Activated CD8-positive, alpha-beta memory T cell treated with anti-CD3 and anti-CD28 coated beads, Interleukin-2, amount 50 U/mL, for 1 hour (primary cell): ENCODE measurements around the gene OR2T33.
"Not testable (repeated sequence)": the region's sequence is repeated elsewhere in the genome, so short reads cannot be mapped to it uniquely, and the experiment has no call there.

Experiments
- DNase-seq: peaks from one replicate; pipeline ENCODE4 v3.0.0-alpha.2; 2020; ENCODE audit errors: extremely low read depth

The OR2T33 gene, protein sequence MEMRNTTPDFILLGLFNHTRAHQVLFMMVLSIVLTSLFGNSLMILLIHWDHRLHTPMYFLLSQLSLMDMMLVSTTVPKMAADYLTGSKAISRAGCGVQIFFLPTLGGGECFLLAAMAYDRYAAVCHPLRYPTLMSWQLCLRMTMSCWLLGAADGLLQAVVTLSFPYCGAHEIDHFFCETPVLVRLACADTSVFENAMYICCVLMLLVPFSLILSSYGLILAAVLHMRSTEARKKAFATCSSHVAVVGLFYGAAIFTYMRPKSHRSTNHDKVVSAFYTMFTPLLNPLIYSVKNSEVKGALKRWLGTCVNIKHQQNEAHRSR

GRCh38 chr1:248277876-248278275 is at the start of gene OR2T33:
TSS of gene OR2T33 (minus strand) at chr1:248277976. CDS start at chr1:248273814, 4,162 bp downstream.
- DNase-seq: no peak

GRCh38 chr1:248324468-248324867 is 46.7 kb upstream of the OR2T33 start, which contains the start of gene OR2M7:
TSS of gene OR2M7 (minus strand) at chr1:248324568. CDS start at chr1:248324568, 0 bp downstream.
- DNase-seq: no peak

DNA sequence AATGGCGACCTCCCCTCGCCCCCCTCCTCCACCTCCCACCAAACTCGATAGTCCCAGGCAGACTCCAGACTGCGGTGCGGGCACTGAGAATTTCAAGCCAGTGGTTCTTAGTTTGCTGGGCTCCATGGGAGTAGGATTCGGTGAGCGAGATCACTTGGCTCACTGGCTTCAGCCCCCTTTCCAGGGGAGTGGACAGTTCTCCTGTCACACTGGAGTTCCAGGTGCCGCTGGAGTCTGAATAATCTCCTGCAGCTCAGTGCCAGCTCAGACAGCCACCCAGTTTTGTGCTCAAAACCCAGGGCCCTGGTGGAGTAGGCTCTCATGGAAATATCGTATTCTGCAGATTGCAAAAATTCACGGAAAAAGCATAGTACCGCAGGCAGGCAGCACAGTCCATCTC is 39.0 kb upstream of the OR2T33 start:
- DNase-seq: no peak

DNA sequence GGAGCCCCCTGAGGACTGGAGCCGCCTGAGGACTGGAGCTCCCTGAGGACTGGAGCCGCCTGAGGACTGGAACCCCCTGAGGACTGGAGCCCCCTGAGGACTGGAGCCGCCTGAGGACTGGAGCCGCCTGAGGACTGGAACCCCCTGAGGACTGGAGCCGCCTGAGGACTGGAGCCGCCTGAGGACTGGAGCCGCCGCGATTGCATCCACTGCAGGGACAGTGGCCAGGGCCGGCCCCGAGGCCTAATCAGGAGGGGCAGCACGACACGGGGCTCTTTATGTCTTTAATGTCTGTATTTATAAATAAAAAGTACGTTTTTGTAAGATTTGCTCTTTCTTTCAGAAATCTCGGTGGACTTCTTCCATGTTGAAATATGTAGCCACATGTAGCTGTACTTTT is 29.0 kb upstream of the OR2T33 start:
- DNase-seq: not testable (repeated sequence)

- no peak for DNase-seq
Measured at GRCh38 chr1:248306103-248306502, 28.3 kb upstream of the OR2T33 start.

DNA sequence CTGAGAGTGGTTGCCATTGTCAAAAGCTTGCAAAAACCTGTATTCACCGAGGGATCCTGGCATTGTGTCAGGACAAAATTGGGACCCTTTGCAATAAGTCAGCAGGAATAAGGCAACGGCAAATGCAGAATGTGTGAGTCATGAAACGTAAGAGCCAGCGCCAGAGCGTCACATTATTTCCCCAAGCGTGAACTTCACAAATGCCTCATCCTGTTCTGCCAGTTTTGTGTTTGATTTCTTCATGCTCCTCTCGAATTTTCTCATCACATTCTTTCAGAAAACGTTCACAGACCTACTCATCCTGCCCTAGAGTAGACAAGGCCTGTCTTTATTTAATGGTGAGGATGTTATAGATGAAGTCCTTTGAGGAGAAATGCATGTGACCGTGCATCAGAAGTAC is 27.9 kb upstream of the OR2T33 start:
- not testable (repeated sequence) for DNase-seq

DNA sequence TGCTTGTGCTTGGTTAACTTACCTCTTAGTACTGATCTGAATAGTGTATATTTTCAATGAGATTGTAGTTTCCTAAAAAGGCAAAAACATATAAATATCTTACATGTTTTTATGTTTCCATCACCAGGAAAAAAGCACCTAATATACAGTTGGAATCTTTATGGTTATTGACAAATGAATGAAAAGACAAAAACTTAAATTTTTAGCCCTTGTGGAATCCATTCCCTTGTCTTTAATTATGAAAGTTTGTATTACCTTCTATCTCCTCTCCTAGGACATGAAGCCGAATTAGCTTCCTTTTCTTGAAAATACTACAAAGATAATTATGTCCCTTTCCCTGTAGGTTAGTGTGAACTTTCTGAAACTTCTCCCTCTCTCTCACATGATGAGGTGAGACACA is 25.5 kb upstream of the OR2T33 start, which contains the start of gene OR2T12:
OR2T12 (minus strand) TSS at position 101 of the 400 bp plus-strand sequence. CDS start 7,846 bp downstream, outside the sequence.
- no peak for DNase-seq

DNA sequence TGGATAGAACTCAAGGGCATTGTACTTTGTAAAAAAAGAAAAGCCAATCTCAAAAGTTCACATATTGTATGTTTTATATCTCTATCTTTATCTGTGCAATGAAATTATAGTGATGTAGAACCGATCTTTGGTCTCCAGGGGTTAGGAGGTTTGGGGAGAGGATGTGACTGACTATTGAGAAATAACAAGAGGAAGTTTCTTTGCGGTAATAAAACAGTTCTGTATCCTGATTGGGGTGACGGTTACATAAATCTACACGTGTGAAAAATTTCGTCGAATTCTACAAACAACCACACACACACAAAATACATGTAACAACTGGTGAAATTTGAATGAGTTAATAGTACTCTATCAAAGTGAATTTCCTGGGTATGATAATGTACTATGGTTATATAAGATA is 10.6 kb upstream of the OR2T33 start:
- DNase-seq: no peak

GRCh38 chr1:248273225-248273624 is 4.6 kb downstream of the OR2T33 start:
- DNase-seq: not testable (repeated sequence)

- no peak for DNase-seq
Measured at GRCh38 chr1:248268178-248268577, 9.6 kb downstream of the OR2T33 start.

GRCh38 chr1:248259309-248259708 is 18.5 kb downstream of the OR2T33 start:
- not testable (repeated sequence) for DNase-seq

GRCh38 chr1:248243204-248243603 is 34.6 kb downstream of the OR2T33 start:
- no peak for DNase-seq

- DNase-seq: no peak
Measured at GRCh38 chr1:248239478-248239877, 38.3 kb downstream of the OR2T33 start.

GRCh38 chr1:248231117-248231516 is 46.7 kb downstream of the OR2T33 start, which contains the start of gene OR2M4:
TSS of gene OR2M4 (plus strand) at chr1:248231417. CDS start at chr1:248238929, 7,512 bp downstream.
- DNase-seq: no peak

- no peak for DNase-seq
Measured at GRCh38 chr1:248229360-248229908, 48.3 kb downstream of the OR2T33 start.

DNA sequence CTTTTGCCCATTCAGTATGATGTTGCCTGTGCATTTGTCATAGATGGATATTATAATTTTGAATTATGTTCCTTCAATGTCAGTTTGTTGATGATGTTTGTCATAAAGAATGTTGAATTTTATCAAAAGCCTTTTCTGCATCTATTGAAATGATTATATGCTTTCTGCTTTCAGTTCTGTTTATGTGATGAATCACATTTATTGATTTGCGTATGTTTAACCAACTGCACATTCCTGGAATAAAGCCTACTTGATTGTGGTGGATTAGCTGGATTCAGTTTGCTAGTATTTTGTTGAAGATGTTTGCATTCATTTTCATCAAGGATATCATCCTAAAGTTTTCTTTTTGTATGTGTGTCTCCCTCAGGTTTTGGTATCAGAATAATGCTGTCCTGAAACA is 52.2 kb downstream of the OR2T33 start:
- no peak for DNase-seq
